ENCODE results near the gene TUBG1. TPM values are rescaled to one million over a fixed set of nuclear protein-coding genes. Genes with fewer than 3 reads are reported as not detected.

Gene TUBG1
- polyA plus RNA-seq, 4 donors = 22.8 to 43.3 (median 33.3) TPM

DNA sequence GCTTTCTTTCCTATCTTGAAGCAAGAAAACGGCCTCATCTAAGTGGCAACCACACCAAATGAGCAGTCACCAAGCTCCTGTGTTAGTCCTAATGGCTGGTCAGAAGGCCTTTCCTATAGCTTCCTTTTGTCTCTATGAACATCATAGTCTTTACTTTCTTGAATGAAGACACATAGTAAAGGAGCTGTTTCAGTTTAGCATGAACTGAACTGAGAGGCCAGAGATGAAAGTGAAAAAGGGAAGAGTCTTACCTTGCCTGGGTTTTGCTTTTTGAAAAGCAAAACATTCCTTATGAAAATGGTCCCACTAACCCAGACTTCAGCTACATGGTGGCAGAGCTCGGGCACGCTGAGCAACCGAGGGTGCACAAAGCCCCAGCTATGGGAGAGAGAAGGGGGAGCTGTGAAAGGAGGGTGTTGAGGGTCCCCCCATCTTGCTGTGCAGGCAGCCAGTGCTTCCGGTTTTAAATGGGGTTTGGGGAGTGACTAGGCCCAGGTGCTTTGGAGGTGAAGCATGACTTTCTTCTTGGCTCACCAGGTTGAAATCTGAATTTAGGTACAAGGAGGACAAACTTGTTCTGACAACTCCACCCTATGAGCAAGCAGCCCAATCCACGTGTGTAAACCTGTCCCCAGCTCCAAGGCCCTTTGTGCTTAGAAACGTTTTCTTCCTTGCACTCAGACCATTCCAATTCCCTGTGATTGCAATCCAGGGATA, 22.8 kb upstream of the TUBG1 start:
- peaks cover 19 to 73% (median 35%) of the 10 kb centered on the region in 3 donors for H3K36me3 ChIP-seq (ENCODE audit: control insufficient read depth in 3 of 3, insufficient read depth in 2 of 3, low read depth in 1 of 3, low read length in 3 of 3)
- 70 to 79% (median 76%) methylated on average over 7 of the region's 7 CpGs for WGBS, 3 donors
- peak overlapping the region in 1 of 3 donors; percentile 53 for H3K27ac ChIP-seq (ENCODE audit: low read depth in 1 of 3, low read length in 2 of 3)
- H3K4me3 ChIP-seq (ENCODE audit: low read depth in 1 of 3, low read length in 3 of 3) = no peak overlapping the region
- H3K9me3 ChIP-seq (ENCODE audit: control insufficient read depth in 2 of 2, insufficient read depth in 1 of 2, low read depth in 1 of 2, low read length in 1 of 2) = no peaks in the 10 kb centered on the region
- FAIRE-seq = no peak
- no peaks in the 10 kb centered on the region for H3K4me1 ChIP-seq (ENCODE audit: control insufficient read depth in 3 of 3, insufficient read depth in 2 of 3, low read depth in 1 of 3, low read length in 2 of 3)
- no peak for DNase-seq
- H3K27me3 ChIP-seq (ENCODE audit: control insufficient read depth in 3 of 3, insufficient read depth in 3 of 3, low read length in 3 of 3) = no peaks in the 10 kb centered on the region

DNA sequence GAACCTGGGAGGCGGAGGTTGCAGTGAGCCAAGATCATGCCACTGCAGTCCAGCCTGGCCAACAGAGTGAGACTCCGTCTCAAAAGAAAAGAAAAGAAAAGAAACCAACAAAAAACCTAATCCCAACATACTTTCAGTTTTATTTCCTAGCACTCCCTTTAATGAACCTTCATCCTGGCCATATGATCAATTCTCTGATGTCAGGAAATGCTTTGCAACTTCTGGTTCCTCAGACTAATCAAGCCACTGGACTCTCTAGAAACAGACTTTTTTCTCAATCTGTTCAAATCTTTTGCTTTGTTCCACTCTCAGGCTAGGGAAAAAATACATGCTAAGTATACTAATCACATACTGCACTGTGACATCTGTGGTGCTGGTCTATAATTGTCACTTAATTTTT, 18.6 kb upstream of the TUBG1 start:
- Histone ChIP-seq H3K36me3 (ENCODE audit: control insufficient read depth in 3 of 3, insufficient read depth in 2 of 3, low read depth in 1 of 3, low read length in 3 of 3) (peaks cover 5 to 57% (median 14%) of the 10 kb centered on the region in 3 donors), H3K9me3 (ENCODE audit: control insufficient read depth in 2 of 2, insufficient read depth in 1 of 2, low read depth in 1 of 2, low read length in 1 of 2) (no peaks in the 10 kb centered on the region), H3K27ac (ENCODE audit: low read depth in 1 of 3, low read length in 2 of 3) (no peak overlapping the region), H3K4me1 (ENCODE audit: control insufficient read depth in 3 of 3, insufficient read depth in 2 of 3, low read depth in 1 of 3, low read length in 2 of 3) (no peaks in the 10 kb centered on the region), H3K4me3 (ENCODE audit: low read depth in 1 of 3, low read length in 3 of 3) (no peak overlapping the region), H3K27me3 (ENCODE audit: control insufficient read depth in 3 of 3, insufficient read depth in 3 of 3, low read length in 3 of 3) (no peaks in the 10 kb centered on the region)
- WGBS, 3 donors = 81 to 100% (median 85%) methylated on average over 2 of the region's 2 CpGs
- no peak for FAIRE-seq
- DNase-seq = no peak

DNA sequence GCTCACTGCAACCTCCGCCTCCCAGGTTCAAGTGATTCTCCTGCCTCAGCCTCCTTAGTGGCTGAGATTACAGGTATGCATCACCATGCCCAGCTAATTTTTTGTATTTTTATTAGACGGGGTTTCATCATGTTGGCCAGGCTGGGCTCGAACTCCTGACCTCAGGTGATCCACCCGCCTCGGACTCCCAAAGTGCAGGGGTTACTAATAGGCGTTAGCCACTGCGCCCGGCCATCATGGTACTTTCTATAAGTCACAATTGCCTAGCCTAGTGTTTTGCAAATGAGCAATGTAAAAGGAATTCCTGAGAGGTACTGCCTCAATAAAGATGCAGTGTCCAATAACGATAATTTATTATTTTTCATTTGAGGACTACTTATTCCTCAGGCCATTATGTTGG, 18.1 kb upstream of the TUBG1 start:
- H3K4me3 ChIP-seq (ENCODE audit: low read depth in 1 of 3, low read length in 3 of 3) = no peak overlapping the region
- no peaks in the 10 kb centered on the region for H3K4me1 ChIP-seq (ENCODE audit: control insufficient read depth in 3 of 3, insufficient read depth in 2 of 3, low read depth in 1 of 3, low read length in 2 of 3)
- no peaks in the 10 kb centered on the region for H3K9me3 ChIP-seq (ENCODE audit: control insufficient read depth in 2 of 2, insufficient read depth in 1 of 2, low read depth in 1 of 2, low read length in 1 of 2)
- no peak for DNase-seq
- no peaks in the 10 kb centered on the region for H3K27me3 ChIP-seq (ENCODE audit: control insufficient read depth in 3 of 3, insufficient read depth in 3 of 3, low read length in 3 of 3)
- peaks cover 5 to 57% (median 11%) of the 10 kb centered on the region in 3 donors for H3K36me3 ChIP-seq (ENCODE audit: control insufficient read depth in 3 of 3, insufficient read depth in 2 of 3, low read depth in 1 of 3, low read length in 3 of 3)
- 91 to 98% (median 94%) methylated on average over 9 of the region's 9 CpGs for whole genome bisulfite sequencing, 3 donors
- no peak for FAIRE-seq
- no peak overlapping the region for H3K27ac ChIP-seq (ENCODE audit: low read depth in 1 of 3, low read length in 2 of 3)

GRCh38 chr17:42596386-42596785, 13.1 kb upstream of the TUBG1 start:
- no peaks in the 10 kb centered on the region for H3K9me3 ChIP-seq (ENCODE audit: control insufficient read depth in 2 of 2, insufficient read depth in 1 of 2, low read depth in 1 of 2, low read length in 1 of 2)
- H3K27ac ChIP-seq (ENCODE audit: low read depth in 1 of 3, low read length in 2 of 3) = no peak overlapping the region
- no peaks in the 10 kb centered on the region for H3K4me1 ChIP-seq (ENCODE audit: control insufficient read depth in 3 of 3, insufficient read depth in 2 of 3, low read depth in 1 of 3, low read length in 2 of 3)
- FAIRE-seq (no peak), DNase-seq (no peak)
- peaks cover 0 to 29% (median 0%) of the 10 kb centered on the region in 3 donors for H3K36me3 ChIP-seq (ENCODE audit: control insufficient read depth in 3 of 3, insufficient read depth in 2 of 3, low read depth in 1 of 3, low read length in 3 of 3)
- no peaks in the 10 kb centered on the region for H3K27me3 ChIP-seq (ENCODE audit: control insufficient read depth in 3 of 3, insufficient read depth in 3 of 3, low read length in 3 of 3)
- no peak overlapping the region for H3K4me3 ChIP-seq (ENCODE audit: low read depth in 1 of 3, low read length in 3 of 3)
- whole genome bisulfite sequencing, 3 donors = 85 to 92% (median 89%) methylated on average over 3 of the region's 3 CpGs

DNA sequence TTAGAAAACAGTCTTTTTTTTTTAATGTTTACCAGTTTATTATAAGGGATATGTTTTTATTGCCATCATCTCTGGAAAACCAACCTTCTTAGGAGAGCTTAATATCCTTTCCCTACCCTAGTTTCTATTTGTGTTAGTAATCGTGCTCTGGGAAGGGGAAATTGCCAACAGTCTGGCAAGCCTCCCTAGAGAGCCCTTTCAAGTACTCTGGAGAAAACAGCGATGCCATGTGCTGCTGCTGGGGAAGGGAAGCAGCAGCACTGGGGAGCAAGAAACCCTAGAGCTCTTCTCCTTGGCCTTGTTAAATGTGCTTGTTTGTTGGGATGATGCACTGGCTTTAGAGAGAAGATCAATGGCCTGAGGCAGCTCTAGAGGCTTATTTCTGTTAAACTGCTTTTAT, 10.6 kb upstream of the TUBG1 start:
- 58 to 80% (median 58%) methylated on average over 2 of the region's 2 CpGs for WGBS, 3 donors
- no peak overlapping the region for H3K4me3 ChIP-seq (ENCODE audit: low read depth in 1 of 3, low read length in 3 of 3)
- no peaks in the 10 kb centered on the region for H3K27me3 ChIP-seq (ENCODE audit: control insufficient read depth in 3 of 3, insufficient read depth in 3 of 3, low read length in 3 of 3)
- no peaks in the 10 kb centered on the region for H3K4me1 ChIP-seq (ENCODE audit: control insufficient read depth in 3 of 3, insufficient read depth in 2 of 3, low read depth in 1 of 3, low read length in 2 of 3)
- no peak overlapping the region for H3K27ac ChIP-seq (ENCODE audit: low read depth in 1 of 3, low read length in 2 of 3)
- H3K36me3 ChIP-seq (ENCODE audit: control insufficient read depth in 3 of 3, insufficient read depth in 2 of 3, low read depth in 1 of 3, low read length in 3 of 3) = peaks cover 0 to 34% (median 0%) of the 10 kb centered on the region in 3 donors
- DNase-seq = no peak
- H3K9me3 ChIP-seq (ENCODE audit: control insufficient read depth in 2 of 2, insufficient read depth in 1 of 2, low read depth in 1 of 2, low read length in 1 of 2) = no peaks in the 10 kb centered on the region
- no peak for FAIRE-seq

DNA sequence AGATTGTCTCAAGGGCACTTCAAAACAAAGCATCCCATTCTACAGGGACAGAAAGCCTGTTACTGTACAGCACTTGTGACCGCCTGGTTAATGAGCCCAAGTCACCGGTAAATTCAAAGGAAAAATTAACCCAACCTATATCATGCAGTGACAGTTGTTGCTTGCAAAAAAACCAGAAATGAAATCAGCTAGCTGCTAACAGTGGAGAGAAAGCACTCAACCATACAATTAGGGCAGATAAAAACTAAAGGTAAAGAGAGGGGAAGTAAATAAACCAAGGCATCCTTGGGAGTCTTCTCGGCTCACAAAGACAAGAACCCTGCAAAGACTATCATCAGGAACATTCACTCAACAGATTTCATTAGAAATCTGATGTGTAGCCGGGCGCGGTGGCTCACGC, 6.2 kb upstream of the TUBG1 start:
- H3K4me1 ChIP-seq (ENCODE audit: control insufficient read depth in 3 of 3, insufficient read depth in 2 of 3, low read depth in 1 of 3, low read length in 2 of 3) = peaks cover 0 to 13% (median 6%) of the 10 kb centered on the region in 3 donors
- 94 to 96% (median 94%) methylated on average over 7 of the region's 7 CpGs for WGBS, 3 donors
- DNase-seq (no peak), FAIRE-seq (no peak)
- no peaks in the 10 kb centered on the region for H3K27me3 ChIP-seq (ENCODE audit: control insufficient read depth in 3 of 3, insufficient read depth in 3 of 3, low read length in 3 of 3)
- H3K9me3 ChIP-seq (ENCODE audit: control insufficient read depth in 2 of 2, insufficient read depth in 1 of 2, low read depth in 1 of 2, low read length in 1 of 2) = no peaks in the 10 kb centered on the region
- H3K4me3 ChIP-seq (ENCODE audit: low read depth in 1 of 3, low read length in 3 of 3) = no peak overlapping the region
- H3K27ac ChIP-seq (ENCODE audit: low read depth in 1 of 3, low read length in 2 of 3) = no peak overlapping the region
- H3K36me3 ChIP-seq (ENCODE audit: control insufficient read depth in 3 of 3, insufficient read depth in 2 of 3, low read depth in 1 of 3, low read length in 3 of 3) = peaks cover 0 to 21% (median 0%) of the 10 kb centered on the region in 3 donors

DNA sequence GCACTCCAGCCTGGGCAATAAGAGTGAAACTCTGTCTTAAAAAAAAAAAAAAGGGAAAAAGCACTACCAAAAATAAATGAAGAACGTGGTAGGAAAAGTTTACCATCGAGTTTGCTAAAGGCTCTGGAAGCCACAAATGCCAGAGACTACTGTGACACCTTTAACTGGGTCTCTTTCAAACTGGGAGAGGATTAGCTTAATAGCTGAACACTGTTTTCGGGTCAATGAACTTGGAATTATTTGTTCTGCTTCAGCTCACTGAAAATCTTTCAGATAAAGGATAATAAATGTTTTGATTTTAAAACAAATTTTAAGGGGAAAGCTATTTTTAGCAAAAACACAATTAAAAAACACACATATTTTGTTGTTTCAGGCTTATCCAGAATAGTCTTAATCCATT, 1.7 kb upstream of the TUBG1 start:
- 40 to 53% (median 50%) methylated on average over 3 of the region's 3 CpGs for WGBS, 3 donors
- H3K4me3 ChIP-seq (ENCODE audit: low read depth in 1 of 3, low read length in 3 of 3) = peak overlapping the region in 2 of 3 donors; percentile 69 to 100
- no peaks in the 10 kb centered on the region for H3K27me3 ChIP-seq (ENCODE audit: control insufficient read depth in 3 of 3, insufficient read depth in 3 of 3, low read length in 3 of 3)
- DNase-seq = no peak
- no peak for FAIRE-seq
- peaks cover 0 to 22% (median 2%) of the 10 kb centered on the region in 3 donors for H3K36me3 ChIP-seq (ENCODE audit: control insufficient read depth in 3 of 3, insufficient read depth in 2 of 3, low read depth in 1 of 3, low read length in 3 of 3)
- H3K9me3 ChIP-seq (ENCODE audit: control insufficient read depth in 2 of 2, insufficient read depth in 1 of 2, low read depth in 1 of 2, low read length in 1 of 2) = no peaks in the 10 kb centered on the region
- H3K27ac ChIP-seq (ENCODE audit: low read depth in 1 of 3, low read length in 2 of 3) = no peak overlapping the region
- H3K4me1 ChIP-seq (ENCODE audit: control insufficient read depth in 3 of 3, insufficient read depth in 2 of 3, low read depth in 1 of 3, low read length in 2 of 3) = peaks cover 0 to 21% (median 8%) of the 10 kb centered on the region in 3 donors

DNA sequence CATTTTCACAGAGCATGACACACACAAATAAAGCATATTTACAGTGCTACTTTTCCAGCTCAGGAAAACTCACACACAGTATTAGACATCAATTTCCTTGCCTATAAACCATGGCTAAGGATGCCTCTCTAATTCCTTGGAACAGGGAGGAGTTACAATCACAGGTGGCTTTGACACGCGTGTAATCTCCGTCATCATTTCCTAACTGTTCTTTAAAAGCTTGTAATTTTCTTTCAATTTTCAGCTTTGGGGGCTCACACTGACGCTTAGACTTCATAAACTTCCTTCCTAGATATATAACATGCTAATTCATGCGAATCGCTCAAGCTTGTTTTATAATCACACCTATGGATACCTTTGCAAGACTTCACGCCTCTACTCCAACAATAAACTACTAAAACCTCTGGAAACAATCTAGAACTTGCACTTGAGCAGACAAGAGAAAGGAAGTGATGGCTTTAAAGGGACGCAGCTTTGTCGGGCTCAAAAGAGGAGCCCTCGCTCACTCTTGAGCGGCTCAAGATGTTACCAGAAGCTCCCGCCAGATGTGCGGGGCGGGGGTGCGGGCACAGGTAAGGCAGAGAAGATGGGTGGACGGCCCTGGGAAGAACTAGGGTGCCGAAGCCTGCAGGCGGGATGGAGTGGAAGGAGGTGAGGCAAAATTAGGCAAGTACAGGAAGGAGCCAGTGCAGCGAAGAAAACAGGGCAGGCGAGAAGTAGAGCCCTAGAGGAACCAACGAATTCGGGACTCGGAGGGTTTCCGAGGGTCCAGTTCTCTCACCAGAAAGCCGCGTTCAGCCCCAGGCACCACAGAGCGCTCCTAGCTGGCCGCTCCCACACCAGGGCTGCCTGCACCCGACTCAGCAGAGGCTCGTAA, 940 bp upstream of the TUBG1 start:
- peak overlapping the region; percentile 77 to 95 (median 86) for H3K27ac ChIP-seq (ENCODE audit: low read depth in 1 of 3, low read length in 2 of 3)
- H3K36me3 ChIP-seq (ENCODE audit: control insufficient read depth in 3 of 3, insufficient read depth in 2 of 3, low read depth in 1 of 3, low read length in 3 of 3) = peaks cover 2 to 29% (median 5%) of the 10 kb centered on the region in 3 donors
- no peaks in the 10 kb centered on the region for H3K27me3 ChIP-seq (ENCODE audit: control insufficient read depth in 3 of 3, insufficient read depth in 3 of 3, low read length in 3 of 3)
- H3K9me3 ChIP-seq (ENCODE audit: control insufficient read depth in 2 of 2, insufficient read depth in 1 of 2, low read depth in 1 of 2, low read length in 1 of 2) = no peaks in the 10 kb centered on the region
- peaks cover 0 to 21% (median 8%) of the 10 kb centered on the region in 3 donors for H3K4me1 ChIP-seq (ENCODE audit: control insufficient read depth in 3 of 3, insufficient read depth in 2 of 3, low read depth in 1 of 3, low read length in 2 of 3)
- DNase-seq (peak; percentile 18 to 43), FAIRE-seq (no peak)
- peak overlapping the region; percentile 64 to 100 (median 69) for H3K4me3 ChIP-seq (ENCODE audit: low read depth in 1 of 3, low read length in 3 of 3)
- 0% methylated on average over 29 to 30 of the region's 30 CpGs for WGBS, 3 donors
